NB4 (cell line): ENCODE results near the gene RNF111.

Experiments
- CTCF ChIP-seq: IDR thresholded peaks from one replicate; pipeline ENCODE4 v1.5.1; 2012; ENCODE audit warnings: low read depth, low read length
- POLR2A ChIP-seq: IDR thresholded peaks from 2 replicates; pipeline ENCODE4 v1.6.1; 2011; ENCODE audit warnings: mild to moderate bottlenecking; ENCODE audit not compliant: insufficient read length; ENCODE audit errors: extremely low read depth

GRCh38 chr15:59104602-59104911 is 117.1 kb downstream of the RNF111 start:
- TF ChIP-seq CTCF = no peak
- TF ChIP-seq POLR2A = no peak
